Body of pancreas (tissue), 4 donors: ENCODE data around the gene PDCD1. TPM values are rescaled to one million over a fixed set of nuclear protein-coding genes. Genes with fewer than 3 reads are reported as not detected.

ENCODE experiments used
- ATAC-seq: fragments of 150-250 bp; one replicate; pipeline ENCODE4 v1.9.1; 2016
- DNase-seq, 4 donors: peaks; one replicate each; pipeline ENCODE4 v3.0.0-alpha.2; 2019
- H3K27ac ChIP-seq, 4 donors: fragments of 200-600 bp; sonication (generic); 1 replicate in 3 of 4; 2 replicates in 1 of 4; pipeline versions ENCODE4 v1.5.1 to v1.6.1; 2016 to 2019; ENCODE audit warnings: mild to moderate bottlenecking in 1 of 4, mixed read lengths in 1 of 4, moderate library complexity in 1 of 4
- H3K27me3 ChIP-seq, 2 donors: fragments of 200-600 bp; sonication (generic); one replicate each; pipeline ENCODE4 v1.6.0; 2016; ENCODE audit warnings: mild to moderate bottlenecking in 1 of 2
- H3K36me3 ChIP-seq, 2 donors: fragments of 200-600 bp; sonication (generic); replicated peaks in 1 of 2; 2 replicates each; pipeline ENCODE4 v1.5.1; 2016; ENCODE audit warnings: low read depth in 2 of 2; ENCODE audit not compliant: insufficient read depth in 1 of 2
- H3K4me1 ChIP-seq: fragments of 200-600 bp; sonication (generic); one replicate; pipeline ENCODE4 v1.6.0; 2016
- H3K4me3 ChIP-seq, 2 donors: fragments of 200-600 bp; sonication (generic); 1 replicate in 1 of 2; 2 replicates in 1 of 2; pipeline ENCODE4 v1.5.1; 2016 to 2019
- H3K9me3 ChIP-seq, 3 donors: fragments of 200-600 bp; sonication (generic); 1 replicate in 2 of 3; 2 replicates in 1 of 3; pipeline ENCODE4 v1.5.1; 2016
- POLR2A ChIP-seq, 3 donors: fragments of 450-650 bp; IDR thresholded peaks; one replicate each; pipeline ENCODE4 v1.6.1; 2016; ENCODE audit warnings: antibody characterized with exemption in 3 of 3, mild to moderate bottlenecking in 2 of 3
- WGBS, 2 donors: methylation state at CpG; one replicate each; pipeline ENCODE4 v1.1.5; 2017; 5-methylcytosine and 5-hydroxymethylcytosine counted together
- intact Hi-C: fragments of 100-400 bp; cut with DNase I; formaldehyde crosslinking; loops from one replicate; pipeline ENCODE4 v1.15.1; 2023
- total RNA-seq, 2 donors: library from RNA; depleted of rRNA; stranded (reverse); fragments of >200 nt; gene quantifications; one replicate each; pipeline ENCODE4 v1.1.0, GENCODE V29; 2016
- TF ChIP-seq, protein P1 (sequence below), 7 experiments: fragments of 450-650 bp in 4 of 7; fragments of 200-600 bp in 3 of 7; sonication (generic) in 3 of 7; IDR thresholded peaks; one replicate each; pipeline ENCODE4 v1.5.1; 2016 to 2019; ENCODE audit warnings: antibody characterized with exemption in 7 of 7

PDCD1 gene
- total RNA-seq, 2 donors from 2014 or later = 0.99 to 1.3 TPM

DNA sequence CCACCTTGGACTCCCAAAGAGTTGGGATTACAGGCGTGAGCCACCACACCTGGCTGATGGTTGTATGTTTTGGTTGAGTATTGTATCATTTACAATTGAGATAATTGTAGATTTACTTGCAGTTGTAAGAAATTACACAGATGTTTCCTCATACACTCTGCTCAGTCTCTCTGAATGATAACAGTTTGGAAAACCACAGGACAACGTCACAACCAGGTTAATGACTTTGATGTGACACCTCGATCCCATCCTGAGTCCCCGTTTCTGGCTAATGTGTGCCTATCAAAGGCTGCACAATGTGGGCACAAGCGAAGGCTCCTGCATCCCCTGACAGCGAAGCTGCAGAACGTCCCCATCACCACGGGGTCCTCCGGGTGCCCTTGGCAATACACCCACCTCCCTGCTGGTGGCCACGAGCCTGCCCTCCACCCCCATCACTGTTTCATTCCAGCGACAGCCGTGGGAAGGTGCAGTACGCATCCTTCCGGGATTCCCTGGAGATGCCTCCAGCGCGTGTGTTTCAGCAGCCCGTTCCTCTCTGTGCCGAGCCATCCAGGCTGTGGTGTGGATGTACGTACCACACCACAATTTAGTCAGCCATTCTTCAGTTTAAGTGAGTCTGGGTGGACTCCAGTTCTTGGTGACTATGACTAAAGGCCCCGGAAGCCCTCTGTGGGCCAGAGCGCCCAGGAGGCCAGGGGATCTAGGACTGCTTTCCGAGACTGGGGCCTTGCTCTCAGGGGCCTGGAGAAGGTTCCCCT lies 4.3 kb upstream of the PDCD1 start:
- 75 to 78% methylated on average over 19 to 22 of the region's 22 CpGs for WGBS, 2 donors
- peaks cover 8% of the 10 kb centered on the region for H3K4me1 ChIP-seq
- ATAC-seq (no peak), DNase-seq (no peak)
- H3K9me3 ChIP-seq = no peaks in the 10 kb centered on the region
- H3K27ac ChIP-seq = no peak overlapping the region
- H3K27me3 ChIP-seq = peaks cover 0 to 20% of the 10 kb centered on the region in 2 donors
- no peak for TF ChIP-seq POLR2A (IDR thresholded peaks at IDR 0.05)
- TF ChIP-seq, protein P1, sequence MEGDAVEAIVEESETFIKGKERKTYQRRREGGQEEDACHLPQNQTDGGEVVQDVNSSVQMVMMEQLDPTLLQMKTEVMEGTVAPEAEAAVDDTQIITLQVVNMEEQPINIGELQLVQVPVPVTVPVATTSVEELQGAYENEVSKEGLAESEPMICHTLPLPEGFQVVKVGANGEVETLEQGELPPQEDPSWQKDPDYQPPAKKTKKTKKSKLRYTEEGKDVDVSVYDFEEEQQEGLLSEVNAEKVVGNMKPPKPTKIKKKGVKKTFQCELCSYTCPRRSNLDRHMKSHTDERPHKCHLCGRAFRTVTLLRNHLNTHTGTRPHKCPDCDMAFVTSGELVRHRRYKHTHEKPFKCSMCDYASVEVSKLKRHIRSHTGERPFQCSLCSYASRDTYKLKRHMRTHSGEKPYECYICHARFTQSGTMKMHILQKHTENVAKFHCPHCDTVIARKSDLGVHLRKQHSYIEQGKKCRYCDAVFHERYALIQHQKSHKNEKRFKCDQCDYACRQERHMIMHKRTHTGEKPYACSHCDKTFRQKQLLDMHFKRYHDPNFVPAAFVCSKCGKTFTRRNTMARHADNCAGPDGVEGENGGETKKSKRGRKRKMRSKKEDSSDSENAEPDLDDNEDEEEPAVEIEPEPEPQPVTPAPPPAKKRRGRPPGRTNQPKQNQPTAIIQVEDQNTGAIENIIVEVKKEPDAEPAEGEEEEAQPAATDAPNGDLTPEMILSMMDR (IDR thresholded peaks at IDR 0.05) = no peak
- intact Hi-C loops = no loop called here
- H3K36me3 ChIP-seq = no peaks in the 10 kb centered on the region
- H3K4me3 ChIP-seq = no peak overlapping the region

DNA sequence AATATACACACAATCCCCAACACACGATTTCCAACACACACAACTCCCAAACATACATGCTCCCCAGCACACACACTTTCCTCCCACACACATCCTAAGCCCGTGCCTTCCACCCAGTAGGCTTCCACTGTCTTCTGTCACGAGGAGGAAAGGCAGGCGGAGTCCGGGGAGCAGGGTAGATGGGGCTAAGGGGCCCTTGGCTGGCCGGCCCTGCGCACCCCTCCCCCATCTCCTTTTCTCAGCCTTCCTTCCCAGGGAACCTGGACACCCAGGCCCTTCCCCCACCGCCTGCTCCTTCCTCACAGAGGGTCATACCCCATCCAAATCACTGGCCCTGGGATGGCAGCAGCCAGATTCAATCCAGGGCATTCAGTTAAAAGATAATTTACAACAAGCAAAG lies 3.4 kb upstream of the PDCD1 start:
- peaks cover 8% of the 10 kb centered on the region for H3K4me1 ChIP-seq
- no peak for DNase-seq
- H3K27ac ChIP-seq = no peak overlapping the region
- intact Hi-C loops = no loop called here
- TF ChIP-seq POLR2A (IDR thresholded peaks at IDR 0.05) = no peak
- TF ChIP-seq, protein P1 (IDR thresholded peaks at IDR 0.05) = no peak
- no peaks in the 10 kb centered on the region for H3K36me3 ChIP-seq
- no peak for ATAC-seq
- H3K9me3 ChIP-seq = no peaks in the 10 kb centered on the region
- 73 to 83% methylated on average over 8 of the region's 8 CpGs for WGBS, 2 donors
- no peak overlapping the region for H3K4me3 ChIP-seq
- peaks cover 0 to 20% of the 10 kb centered on the region in 2 donors for H3K27me3 ChIP-seq

DNA sequence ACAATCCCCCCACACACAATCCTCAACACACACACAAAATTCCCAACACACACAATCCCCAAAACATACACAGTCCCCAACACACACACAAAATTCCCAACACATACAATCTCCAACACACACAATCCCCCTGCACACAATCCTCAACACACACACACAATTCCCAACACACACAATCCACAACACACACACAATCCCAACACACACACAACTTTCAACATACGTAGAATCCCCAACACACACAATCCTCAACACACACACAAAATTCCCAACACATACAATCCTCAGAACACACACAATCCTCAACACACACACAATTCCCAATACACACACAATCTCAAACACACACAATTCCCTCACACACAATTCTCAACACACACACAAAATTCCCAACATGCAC lies 2.6 kb upstream of the PDCD1 start:
- intact Hi-C loops = no loop called here
- Histone ChIP-seq H3K27ac (no peak overlapping the region), H3K4me3 (no peak overlapping the region), H3K4me1 (peaks cover 8% of the 10 kb centered on the region), H3K27me3 (peaks cover 0 to 20% of the 10 kb centered on the region in 2 donors), H3K9me3 (no peaks in the 10 kb centered on the region), H3K36me3 (no peaks in the 10 kb centered on the region)
- no peak for TF ChIP-seq POLR2A (IDR thresholded peaks at IDR 0.05)
- TF ChIP-seq, protein P1 (IDR thresholded peaks at IDR 0.05) = no peak
- ATAC-seq = no peak
- 91 to 92% methylated on average over 1 of the region's 1 CpG for WGBS, 2 donors
- no peak for DNase-seq

DNA sequence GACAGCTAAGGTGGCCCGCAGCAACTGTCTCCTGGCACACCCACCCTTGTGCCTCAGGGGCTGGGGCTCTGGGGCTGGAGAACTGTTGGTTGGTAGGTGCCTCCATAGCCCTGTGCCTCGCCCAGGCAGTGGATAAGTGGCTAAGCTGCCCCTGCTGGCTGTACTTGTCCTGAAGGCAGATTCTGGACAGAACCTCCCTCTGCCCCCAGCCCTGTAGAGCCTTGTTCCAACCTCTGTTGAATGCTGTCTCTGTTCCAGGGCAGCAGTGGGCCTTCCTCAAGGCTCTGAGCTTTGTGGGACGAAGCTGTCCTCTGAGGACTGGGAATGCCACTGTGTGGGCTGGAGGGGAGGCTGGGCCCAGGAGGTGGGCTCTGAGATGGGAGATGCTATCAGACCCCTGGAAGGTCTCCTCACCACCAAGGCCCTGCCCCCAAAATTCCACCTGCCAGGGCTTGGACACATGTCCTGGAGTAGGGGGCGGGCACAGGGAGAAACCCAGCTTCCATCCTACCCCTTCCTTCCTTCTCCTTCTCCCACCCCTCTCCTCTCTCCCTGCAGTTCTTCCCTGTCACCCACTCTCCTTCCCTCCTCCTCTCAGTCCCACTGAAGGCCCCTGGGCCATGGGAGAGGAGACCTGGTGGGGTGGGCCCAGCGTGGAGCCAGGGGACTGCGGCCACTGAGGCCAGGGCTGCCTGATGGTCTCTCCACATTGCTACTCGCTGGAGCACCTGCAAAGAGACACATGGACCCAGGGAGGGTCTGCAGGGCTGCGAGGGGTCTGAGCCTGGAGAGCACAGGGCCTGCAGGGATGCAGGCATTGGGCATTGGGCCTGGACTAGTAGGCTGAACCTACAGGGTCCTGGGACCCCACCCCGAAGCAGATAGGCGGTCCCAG lies 1.7 kb upstream of the PDCD1 start:
- H3K4me1 ChIP-seq = peaks cover 8% of the 10 kb centered on the region
- TF ChIP-seq POLR2A (IDR thresholded peaks at IDR 0.05) = no peak
- TF ChIP-seq, protein P1 (IDR thresholded peaks at IDR 0.05) = no peak
- DNase-seq = peak in 1 of 4 donors; percentile 12
- 84 to 91% methylated on average over 7 of the region's 10 CpGs for WGBS, 2 donors
- H3K27me3 ChIP-seq = peaks cover 0 to 15% of the 10 kb centered on the region in 2 donors
- ATAC-seq = no peak
- peak overlapping the region in 3 of 4 donors; percentile 26 to 34 (median 34) for H3K27ac ChIP-seq
- no peaks in the 10 kb centered on the region for H3K9me3 ChIP-seq
- no peak overlapping the region for H3K4me3 ChIP-seq
- no peaks in the 10 kb centered on the region for H3K36me3 ChIP-seq
- intact Hi-C loops = no loop called here
